NCI-H748 (cell line): ENCODE measurements around the gene EXD1.

ENCODE experiments used
- DNase-seq: peaks from one replicate; lab custom pipeline; 2025; ENCODE audit not compliant: unreplicated experiment; lab: John Stamatoyannopoulos, UW

Gene EXD1

GRCh38 chr15:41233367-41233771 is 2.8 kb upstream of the EXD1 start:
- DNase-seq: no peak

- no peak for DNase-seq
Measured at GRCh38 chr15:41231422-41232226, 1.1 kb upstream of the EXD1 start.

GRCh38 chr15:41230345-41230649 is 260 bp downstream of the EXD1 start:
- DNase-seq: no peak

- no peak for DNase-seq
Measured at GRCh38 chr15:41219381-41219780, 11.2 kb downstream of the EXD1 start.

GRCh38 chr15:41218851-41219250 is 11.7 kb downstream of the EXD1 start:
- DNase-seq: no peak

GRCh38 chr15:41215708-41216107 is 14.8 kb downstream of the EXD1 start:
- DNase-seq: no peak

- DNase-seq: no peak
Measured at GRCh38 chr15:41207687-41208448, 22.7 kb downstream of the EXD1 start.

GRCh38 chr15:41205315-41205714 is 25.2 kb downstream of the EXD1 start:
- no peak for DNase-seq

GRCh38 chr15:41203395-41203794 is 27.2 kb downstream of the EXD1 start:
- DNase-seq: no peak

GRCh38 chr15:41199470-41199869 is 31.1 kb downstream of the EXD1 start:
- DNase-seq: no peak

- DNase-seq: no peak
Measured at GRCh38 chr15:41194444-41194843, 36.1 kb downstream of the EXD1 start.

GRCh38 chr15:41183581-41183980 is 47.0 kb downstream of the EXD1 start:
- DNase-seq: no peak

GRCh38 chr15:41182266-41182665 is 48.3 kb downstream of the EXD1 start:
- DNase-seq: no peak

GRCh38 chr15:41180206-41180789 is 50.3 kb downstream of the EXD1 start:
- DNase-seq: no peak

GRCh38 chr15:41169781-41170180 is 60.8 kb downstream of the EXD1 start:
- DNase-seq: no peak

GRCh38 chr15:41169086-41169485 is 61.5 kb downstream of the EXD1 start:
- DNase-seq: no peak

GRCh38 chr15:41161736-41162135 is 68.8 kb downstream of the EXD1 start:
- no peak for DNase-seq

GRCh38 chr15:41161336-41161735 is 69.2 kb downstream of the EXD1 start:
- DNase-seq: no peak

- no peak for DNase-seq
Measured at GRCh38 chr15:41160639-41161315, 69.8 kb downstream of the EXD1 start.

GRCh38 chr15:41154412-41154811 is 76.1 kb downstream of the EXD1 start:
- no peak for DNase-seq

GRCh38 chr15:41153733-41154132 is 76.8 kb downstream of the EXD1 start:
- DNase-seq: no peak
